Measurements from ENCODE around the gene MLST8.
A peak's percentile ranks its signal among the peaks of the same experiment; 100 is the strongest.

The MLST8 gene

DNA sequence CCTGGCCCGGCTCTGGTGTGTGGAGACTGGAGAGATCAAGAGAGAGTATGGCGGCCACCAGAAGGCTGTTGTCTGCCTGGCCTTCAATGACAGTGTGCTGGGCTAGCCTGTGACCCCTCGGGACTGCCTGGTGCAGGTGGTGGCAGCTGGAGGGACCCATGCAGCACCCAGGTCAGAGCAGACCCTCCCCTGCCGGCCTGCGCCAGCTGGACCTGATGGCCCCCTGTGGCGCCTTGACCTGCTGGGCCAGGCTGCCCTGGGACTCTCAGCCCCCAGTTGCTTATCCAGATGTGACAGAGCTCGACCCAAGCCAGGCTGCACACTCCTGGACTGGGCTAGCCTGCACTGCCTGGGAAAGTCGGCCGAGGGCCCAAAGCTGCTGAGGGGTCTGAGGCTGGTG lies 3.5 kb downstream of the MLST8 start:
- Mint-ChIP-seq H3K36me3 (peaks cover 8% of the 10 kb centered on the region), H3K4me1 (peaks cover 36% of the 10 kb centered on the region), H3K9me3 (no peaks in the 10 kb centered on the region), H3K27ac (no peak overlapping the region), H3K27me3 (no peaks in the 10 kb centered on the region), H3K4me3 (no peak overlapping the region)

GRCh38 chr16:2209258-2210008 lies 4.2 kb downstream of the MLST8 start:
- peaks cover 8% of the 10 kb centered on the region for H3K36me3 Mint-ChIP-seq
- H3K4me1 Mint-ChIP-seq = peaks cover 33% of the 10 kb centered on the region
- no peaks in the 10 kb centered on the region for H3K27me3 Mint-ChIP-seq

GRCh38 chr16:2210009-2210332 lies 4.7 kb downstream of the MLST8 start:
- Mint-ChIP-seq H3K36me3 (peaks cover 8% of the 10 kb centered on the region), H3K27ac (no peak overlapping the region), H3K4me3 (no peak overlapping the region), H3K27me3 (no peaks in the 10 kb centered on the region), H3K4me1 (peaks cover 30% of the 10 kb centered on the region), H3K9me3 (no peaks in the 10 kb centered on the region)

More at GRCh38 chr16:2209258-2210008, 4.2 kb downstream of the MLST8 start:
- no peaks in the 10 kb centered on the region for H3K9me3 Mint-ChIP-seq
- H3K27ac Mint-ChIP-seq = no peak overlapping the region
- H3K4me3 Mint-ChIP-seq = no peak overlapping the region

DNA sequence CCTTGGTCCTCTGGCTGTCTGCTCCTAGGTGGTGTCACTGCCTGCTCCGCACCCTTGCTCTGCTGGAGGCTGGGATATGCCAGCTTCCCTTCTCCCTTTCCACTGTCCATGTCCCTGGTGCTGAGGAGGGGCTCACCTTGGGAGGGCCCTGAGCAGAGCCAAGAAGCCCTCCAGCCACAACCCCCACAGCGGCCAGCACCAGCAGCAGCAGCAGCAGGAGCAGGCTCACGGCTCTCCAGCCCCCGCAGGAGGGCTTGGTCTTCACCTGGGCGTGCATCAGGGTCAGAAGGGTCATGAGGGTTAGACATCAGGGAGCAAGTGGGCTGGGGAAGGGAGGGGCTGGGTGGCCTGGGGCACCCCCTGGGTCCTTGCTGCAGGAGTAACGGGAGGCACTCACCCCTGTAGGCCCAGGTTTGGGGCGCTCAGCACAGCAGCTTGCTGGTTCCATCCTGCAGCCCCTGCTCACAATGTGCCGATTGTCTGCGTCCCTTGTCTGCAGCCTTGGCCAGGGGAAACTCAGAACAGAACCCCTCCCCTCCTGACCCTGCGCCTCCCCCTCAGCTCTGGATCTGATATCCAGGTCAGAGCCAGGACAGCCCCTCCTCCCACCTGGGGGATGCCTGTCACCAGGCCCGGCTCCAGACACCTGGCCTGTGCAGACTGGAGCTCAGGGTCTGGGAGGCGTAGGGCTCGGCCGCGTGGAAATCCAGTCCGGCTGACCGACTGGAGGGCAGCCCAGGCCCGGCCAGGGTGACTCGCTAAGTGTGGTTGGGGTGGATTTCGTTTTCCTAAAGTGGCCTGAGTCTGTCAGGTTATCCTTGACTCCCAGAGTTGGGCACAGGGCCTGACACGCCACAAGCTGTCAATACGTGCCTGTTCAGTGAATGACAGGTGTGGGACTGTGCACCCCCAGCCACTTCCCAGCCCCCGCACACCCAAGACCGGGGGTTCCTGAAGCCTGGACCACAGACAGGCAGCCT lies 5.4 kb downstream of the MLST8 start, which contains the start of gene BRICD5:
Gene BRICD5 (minus strand): TSS at position 478 of the 980 bp plus-strand sequence. CDS start 30 bp downstream, at position 448.
- Mint-ChIP-seq H3K27ac (no peak within 1 kb of the TSS), H3K36me3 (peaks cover 8% of the 10 kb centered on the region), H3K27me3 (no peaks in the 10 kb centered on the region), H3K4me1 (peaks cover 30% of the 10 kb centered on the region), H3K9me3 (no peaks in the 10 kb centered on the region), H3K4me3 (no peak within 1 kb of the TSS)

DNA sequence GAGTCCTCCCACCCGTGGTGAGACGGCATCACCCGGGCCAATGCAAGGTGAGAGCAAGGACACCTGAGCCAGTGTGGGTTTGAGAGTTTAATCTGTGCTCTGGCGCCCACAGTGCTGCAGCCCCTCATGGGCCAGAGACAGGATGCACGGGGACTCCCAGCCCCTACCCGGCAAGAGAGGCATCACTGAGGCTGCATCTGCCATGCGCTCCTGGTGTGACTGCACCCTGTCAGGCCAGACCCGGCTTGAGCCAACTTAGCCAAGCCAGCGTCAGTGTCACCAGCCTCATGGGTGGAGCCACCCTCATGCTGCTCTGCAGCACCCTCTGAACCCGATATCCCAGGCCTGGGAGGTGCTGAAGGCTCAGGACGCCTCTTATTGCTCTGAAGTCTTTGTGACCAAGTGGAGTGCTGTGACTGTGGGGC lies 6.7 kb downstream of the MLST8 start:
- peaks cover 7% of the 10 kb centered on the region for H3K36me3 Mint-ChIP-seq
- no peaks in the 10 kb centered on the region for H3K9me3 Mint-ChIP-seq
- peak overlapping the region; percentile 62 for H3K27ac Mint-ChIP-seq
- no peaks in the 10 kb centered on the region for H3K27me3 Mint-ChIP-seq
- peak overlapping the region; percentile 36 for H3K4me3 Mint-ChIP-seq
- peaks cover 24% of the 10 kb centered on the region for H3K4me1 Mint-ChIP-seq

- peak overlapping the region; percentile 62 for H3K27ac Mint-ChIP-seq
- no peaks in the 10 kb centered on the region for H3K27me3 Mint-ChIP-seq
- H3K9me3 Mint-ChIP-seq = no peaks in the 10 kb centered on the region
- peaks cover 18% of the 10 kb centered on the region for H3K4me1 Mint-ChIP-seq
- peak overlapping the region; percentile 85 for H3K4me3 Mint-ChIP-seq
- H3K36me3 Mint-ChIP-seq = peaks cover 4% of the 10 kb centered on the region
Measured at GRCh38 chr16:2212362-2213324, 7.4 kb downstream of the MLST8 start.

- no peaks in the 10 kb centered on the region for H3K27me3 Mint-ChIP-seq
- peaks cover 2% of the 10 kb centered on the region for H3K36me3 Mint-ChIP-seq
- no peaks in the 10 kb centered on the region for H3K9me3 Mint-ChIP-seq
- H3K4me1 Mint-ChIP-seq = peaks cover 15% of the 10 kb centered on the region
- H3K27ac Mint-ChIP-seq = peak overlapping the region; percentile 84
- H3K4me3 Mint-ChIP-seq = peak overlapping the region; percentile 85
Measured at GRCh38 chr16:2213817-2214718, 8.8 kb downstream of the MLST8 start.

DNA sequence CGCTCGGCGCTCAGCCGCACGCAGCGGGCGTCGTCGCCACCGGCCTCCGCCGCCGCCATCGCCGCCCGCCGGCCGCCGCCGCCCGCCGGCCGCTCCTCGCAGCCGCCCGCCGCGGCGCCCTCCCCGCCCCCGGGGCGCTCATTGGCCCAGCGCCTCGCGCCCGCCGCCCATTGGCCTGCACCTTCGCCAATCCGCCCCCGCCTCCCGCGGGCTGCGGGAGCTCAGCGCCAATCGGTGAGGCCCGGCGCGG lies 9.4 kb downstream of the MLST8 start, which contains the start of gene PGP:
Gene PGP (minus strand): TSS at position 122 of the 250 bp plus-strand sequence. CDS start 63 bp downstream, at position 59.
- Mint-ChIP-seq H3K4me3 (peak within 1 kb of the TSS; percentile 90), H3K4me1 (peaks cover 15% of the 10 kb centered on the region), H3K27me3 (no peaks in the 10 kb centered on the region), H3K36me3 (peaks cover 2% of the 10 kb centered on the region), H3K27ac (peak within 1 kb of the TSS; percentile 84), H3K9me3 (no peaks in the 10 kb centered on the region)

GRCh38 chr16:2216330-2216729 lies 11.1 kb downstream of the MLST8 start:
- Mint-ChIP-seq H3K27me3 (no peaks in the 10 kb centered on the region), H3K9me3 (no peaks in the 10 kb centered on the region), H3K4me3 (peak overlapping the region; percentile 90), H3K4me1 (peaks cover 15% of the 10 kb centered on the region), H3K36me3 (peaks cover 2% of the 10 kb centered on the region), H3K27ac (no peak overlapping the region)

DNA sequence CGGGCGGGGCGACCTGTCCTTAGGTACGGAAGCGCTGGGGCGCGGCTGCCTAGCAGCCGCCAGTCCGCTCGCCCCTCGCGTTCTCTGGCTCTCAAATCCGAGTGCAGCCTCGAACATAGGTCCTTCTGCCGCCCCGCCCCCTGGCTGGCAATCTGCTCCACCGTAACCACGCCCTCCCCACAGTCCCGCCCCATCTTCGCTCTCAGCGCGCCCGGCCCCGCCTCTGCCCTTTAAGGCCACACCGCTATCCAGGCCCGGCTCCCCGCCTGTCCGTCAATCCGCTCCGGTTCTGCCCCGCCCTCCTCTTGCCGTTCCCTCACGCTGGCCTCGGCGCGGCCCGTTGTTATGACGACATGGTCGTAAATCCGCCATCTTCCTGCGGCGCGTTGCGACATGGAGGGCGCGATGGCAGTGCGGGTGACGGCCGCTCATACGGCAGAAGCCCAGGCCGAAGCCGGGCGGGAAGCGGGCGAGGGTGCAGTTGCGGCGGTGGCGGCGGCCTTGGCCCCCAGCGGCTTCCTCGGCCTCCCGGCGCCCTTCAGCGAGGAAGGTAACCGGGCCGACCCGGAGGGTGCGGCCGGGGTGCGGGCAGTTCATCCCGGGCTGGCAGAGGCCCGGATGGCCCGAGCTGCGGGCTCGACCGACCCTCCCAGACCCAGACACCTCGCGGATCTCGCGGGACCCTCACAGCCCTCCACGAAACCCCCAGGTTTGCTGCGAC lies 18.1 kb downstream of the MLST8 start, which contains the start of gene E4F1:
Gene E4F1 (plus strand): TSS at position 371 of the 721 bp plus-strand sequence. CDS start 23 bp downstream, at position 394.
- Mint-ChIP-seq H3K27ac (no peak within 1 kb of the TSS), H3K27me3 (no peaks in the 10 kb centered on the region), H3K4me3 (peak within 1 kb of the TSS; percentile 85), H3K4me1 (peaks cover 12% of the 10 kb centered on the region), H3K9me3 (no peaks in the 10 kb centered on the region), H3K36me3 (peaks cover 3% of the 10 kb centered on the region)

DNA sequence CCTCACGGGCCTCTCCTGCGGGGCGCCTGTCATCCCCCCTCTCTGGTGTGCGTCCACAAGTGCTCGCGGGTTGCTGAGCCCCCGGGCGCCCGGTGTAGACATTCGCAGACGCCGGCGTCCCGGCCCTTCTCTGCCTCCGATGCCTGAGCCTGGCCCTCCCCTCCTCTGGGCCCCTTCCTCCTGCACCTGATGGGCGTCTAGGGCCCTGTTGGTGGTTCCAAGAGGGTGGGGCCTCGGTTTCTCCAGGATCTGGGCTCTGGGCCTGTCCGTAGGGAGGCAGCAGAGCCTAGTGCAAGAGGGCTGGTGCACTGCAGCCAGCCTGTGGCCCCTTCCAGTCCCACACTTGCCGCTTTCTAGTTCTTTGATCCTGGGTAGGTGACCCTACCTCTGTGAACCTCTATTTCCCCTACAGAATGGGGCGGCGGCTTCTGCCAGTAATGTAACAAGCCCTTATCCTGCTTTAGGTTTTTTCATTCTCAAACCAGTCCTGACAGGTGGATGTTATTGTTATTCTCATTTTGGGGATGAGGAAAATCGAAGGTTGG lies 18.8 kb downstream of the MLST8 start:
- H3K4me3 Mint-ChIP-seq = peak overlapping the region; percentile 84
- peaks cover 12% of the 10 kb centered on the region for H3K4me1 Mint-ChIP-seq
- H3K27ac Mint-ChIP-seq = no peak overlapping the region

DNA sequence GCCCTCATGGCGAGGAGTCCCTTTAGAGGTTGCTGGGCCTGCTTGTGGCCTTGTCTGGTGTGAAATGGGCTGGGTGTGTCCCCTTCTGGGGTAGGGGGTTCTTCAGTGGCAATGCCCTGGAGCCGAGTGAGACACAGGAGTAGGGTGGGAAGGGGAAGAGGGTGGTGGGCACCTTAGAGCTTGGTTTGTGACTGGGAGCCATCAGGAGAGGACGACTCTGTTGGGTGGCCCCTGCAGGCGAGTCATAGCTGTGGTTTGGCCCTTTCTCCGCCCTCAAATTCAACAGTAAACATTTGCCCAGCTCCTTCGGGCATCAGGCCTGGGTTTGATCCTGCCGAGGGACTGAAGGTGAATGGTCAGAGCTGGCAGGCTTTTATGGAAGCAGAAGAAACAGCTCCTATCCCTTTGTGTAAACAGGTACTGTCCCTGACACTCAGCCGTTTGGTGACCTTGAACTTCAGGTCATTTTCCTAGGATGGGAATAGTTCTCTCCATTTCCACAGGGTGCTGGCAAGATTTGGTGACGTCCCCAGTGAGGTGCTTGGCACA lies 21.1 kb downstream of the MLST8 start:
- Mint-ChIP-seq H3K27me3 (no peaks in the 10 kb centered on the region), H3K4me1 (peaks cover 12% of the 10 kb centered on the region), H3K27ac (no peak overlapping the region), H3K36me3 (peaks cover 7% of the 10 kb centered on the region), H3K9me3 (no peaks in the 10 kb centered on the region), H3K4me3 (no peak overlapping the region)

More for the DNA sequence above, 18.8 kb downstream of the MLST8 start:
- Mint-ChIP-seq H3K27me3 (no peaks in the 10 kb centered on the region), H3K36me3 (peaks cover 3% of the 10 kb centered on the region), H3K9me3 (no peaks in the 10 kb centered on the region)

- no peaks in the 10 kb centered on the region for H3K27me3 Mint-ChIP-seq
- H3K4me3 Mint-ChIP-seq = no peak overlapping the region
- no peaks in the 10 kb centered on the region for H3K9me3 Mint-ChIP-seq
- no peak overlapping the region for H3K27ac Mint-ChIP-seq
- H3K36me3 Mint-ChIP-seq = peaks cover 7% of the 10 kb centered on the region
- peaks cover 12% of the 10 kb centered on the region for H3K4me1 Mint-ChIP-seq
Measured at GRCh38 chr16:2226918-2227317, 21.7 kb downstream of the MLST8 start.

Data from activated naive CD4-positive, alpha-beta T cell treated with anti-CD3 and anti-CD28 coated beads, Interleukin-2, amount 50 U/mL, for 24 hours (primary cell).